ENCODE data around the gene ARMC12.

The ARMC12 gene

DNA sequence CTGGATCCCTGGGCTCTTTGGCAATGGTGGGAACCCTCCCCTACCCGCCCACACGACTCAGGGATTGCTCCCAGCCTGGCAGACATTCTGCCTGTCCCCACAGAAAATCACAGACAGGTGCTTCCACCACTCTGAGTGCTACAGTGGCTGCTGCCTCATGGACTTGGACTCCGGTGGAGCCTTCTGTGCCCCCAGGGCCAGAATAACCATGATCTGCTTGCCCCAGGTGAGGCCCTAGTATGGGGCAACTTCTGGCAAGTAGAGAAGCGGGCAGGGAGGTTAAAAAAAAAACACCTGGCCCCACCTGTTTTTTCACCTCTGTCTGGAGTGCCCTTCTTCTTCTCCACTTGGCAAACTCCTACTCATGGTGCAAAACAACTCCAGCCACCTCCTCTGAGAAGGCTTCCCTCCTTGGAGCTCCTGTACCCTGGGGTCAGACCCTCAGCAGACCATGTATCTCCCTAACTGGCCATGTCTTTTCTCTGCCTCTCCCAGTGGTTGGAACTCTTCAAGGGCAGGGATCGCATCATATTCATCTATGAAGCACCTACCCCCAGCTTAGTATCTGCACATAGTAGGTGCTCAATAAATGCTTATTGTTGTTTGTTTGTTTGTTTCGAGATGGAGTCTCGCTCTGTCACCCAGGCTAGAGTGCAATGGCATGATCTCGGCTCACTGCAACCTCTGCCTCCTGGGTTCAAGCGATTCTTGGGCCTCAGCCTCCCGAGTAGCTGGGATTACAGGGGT lies 40.7 kb downstream of the ARMC12 start:
- no peak for DNase-seq

DNA sequence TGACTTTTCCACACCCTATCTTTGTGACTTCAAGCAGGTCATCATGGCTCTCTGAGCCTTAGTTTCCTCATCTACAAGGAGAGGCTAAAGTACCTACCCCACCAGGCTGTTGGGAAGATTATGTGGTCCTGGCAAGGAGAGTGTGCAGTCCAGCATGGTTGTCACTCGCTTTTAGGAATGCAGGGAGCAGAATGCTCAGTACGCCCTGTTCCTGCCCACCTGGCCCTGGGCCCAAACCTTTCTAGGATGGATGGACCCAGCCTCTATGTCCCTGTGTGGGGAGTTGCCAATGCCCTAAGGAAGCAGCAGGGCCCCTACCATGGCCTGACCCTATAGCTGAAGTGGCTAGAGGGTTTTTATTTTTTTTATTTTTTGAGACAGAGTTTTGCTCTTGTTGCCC lies 41.6 kb downstream of the ARMC12 start:
- no peak for DNase-seq

DNA sequence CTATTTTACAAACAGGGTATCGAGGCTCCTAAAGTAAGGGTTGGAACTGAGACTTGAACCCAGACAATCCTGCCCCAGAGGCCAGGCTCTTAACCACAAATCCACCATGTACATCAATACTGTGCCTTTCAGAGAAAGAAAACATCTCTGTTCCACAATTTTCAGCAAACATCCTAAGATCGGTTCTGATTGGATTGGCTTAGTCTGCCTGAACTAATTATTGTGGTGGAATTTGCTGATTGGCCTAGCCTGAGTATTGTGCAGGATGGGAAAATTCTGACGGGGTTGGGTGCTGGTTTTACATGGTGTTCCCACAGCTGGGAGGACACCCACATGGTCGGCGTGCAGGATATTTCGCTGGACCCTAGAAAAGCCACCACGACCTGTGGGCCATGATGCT lies 43.9 kb downstream of the ARMC12 start, which contains the start of gene CLPSL1:
TSS of gene CLPSL1 (plus strand) at position 301 of the 400 bp plus-strand sequence. CDS start at position 393, 92 bp downstream.
- DNase-seq, result no peak

DNA sequence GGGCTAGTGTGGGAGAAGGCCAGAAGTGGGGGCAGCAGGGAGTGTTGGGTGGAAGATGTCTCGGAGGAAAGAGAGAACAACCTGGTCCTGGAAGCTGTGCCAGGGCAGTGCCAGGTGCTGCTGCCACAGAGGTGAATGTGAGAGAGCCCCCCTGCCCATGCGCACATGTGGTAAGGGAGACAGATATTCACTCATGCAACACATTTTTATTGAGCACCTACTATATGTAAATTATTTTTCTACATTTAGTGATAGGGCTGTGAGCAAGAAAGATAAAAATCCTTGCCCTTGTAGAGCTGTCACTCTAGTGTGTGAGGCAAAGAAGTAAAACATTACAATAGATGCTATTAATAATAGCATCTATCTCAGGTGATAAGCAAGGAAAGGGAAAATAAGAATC lies 44.5 kb downstream of the ARMC12 start:
- no peak for DNase-seq

DNA sequence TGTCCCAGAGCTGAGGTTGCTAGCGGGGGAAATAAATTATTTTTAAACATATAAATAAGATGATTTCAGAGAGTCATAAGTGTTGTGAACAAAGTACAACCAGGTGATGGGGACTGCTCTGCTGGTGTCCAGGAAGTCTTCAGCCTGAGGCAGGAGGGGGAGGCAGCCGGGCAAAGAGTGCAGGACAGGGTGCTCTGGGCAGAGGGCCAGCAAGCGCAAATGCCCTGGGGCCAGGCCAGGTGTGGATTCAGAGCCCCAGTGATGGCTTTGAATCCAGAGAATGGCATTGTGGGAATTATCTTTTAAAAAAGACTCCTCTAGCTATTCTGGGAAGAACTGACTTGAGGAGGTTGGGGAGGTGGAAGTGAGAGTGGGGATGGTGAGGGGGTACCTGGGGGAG lies 45.6 kb downstream of the ARMC12 start:
- DNase-seq, result no peak

DNA sequence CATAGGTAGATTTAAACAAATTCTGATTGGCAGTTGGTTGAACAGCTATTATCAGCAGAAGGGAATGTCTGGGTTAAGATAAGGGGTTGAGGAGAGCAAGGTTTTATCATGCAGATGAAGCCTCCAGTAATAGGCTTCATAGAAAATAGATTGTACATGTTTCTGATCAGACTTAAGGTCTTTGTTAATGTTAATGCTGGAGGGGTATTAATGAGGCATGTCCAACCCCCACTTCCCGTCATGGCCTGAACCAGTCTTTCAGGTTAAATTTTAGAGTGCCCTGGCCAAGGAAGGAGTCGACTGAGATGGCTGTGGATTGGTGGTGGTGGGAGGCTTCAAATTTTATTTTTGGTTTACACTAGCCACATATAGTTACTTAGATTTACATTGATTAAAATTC lies 47.4 kb downstream of the ARMC12 start:
- no peak for DNase-seq

DNA sequence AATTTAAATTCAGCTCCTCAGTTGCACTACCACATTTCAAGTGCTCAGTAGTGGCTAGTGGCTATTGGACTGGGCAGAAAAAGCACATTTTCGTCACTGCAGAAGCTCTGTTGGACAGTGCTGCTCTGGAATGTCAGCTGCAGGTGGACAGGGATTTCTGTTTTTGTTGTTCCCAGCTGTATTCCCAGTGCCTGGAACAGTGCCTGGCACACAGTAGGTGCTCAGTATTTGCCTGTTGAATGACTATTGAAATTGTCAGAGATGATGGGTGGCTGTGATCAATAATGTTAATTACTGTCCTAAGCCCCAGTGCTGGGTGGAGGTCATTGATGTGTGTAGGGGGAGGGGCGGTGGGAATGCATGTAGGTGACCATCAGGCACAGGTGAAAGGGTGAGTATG lies 49.4 kb downstream of the ARMC12 start:
- DNase-seq, result no peak

DNA sequence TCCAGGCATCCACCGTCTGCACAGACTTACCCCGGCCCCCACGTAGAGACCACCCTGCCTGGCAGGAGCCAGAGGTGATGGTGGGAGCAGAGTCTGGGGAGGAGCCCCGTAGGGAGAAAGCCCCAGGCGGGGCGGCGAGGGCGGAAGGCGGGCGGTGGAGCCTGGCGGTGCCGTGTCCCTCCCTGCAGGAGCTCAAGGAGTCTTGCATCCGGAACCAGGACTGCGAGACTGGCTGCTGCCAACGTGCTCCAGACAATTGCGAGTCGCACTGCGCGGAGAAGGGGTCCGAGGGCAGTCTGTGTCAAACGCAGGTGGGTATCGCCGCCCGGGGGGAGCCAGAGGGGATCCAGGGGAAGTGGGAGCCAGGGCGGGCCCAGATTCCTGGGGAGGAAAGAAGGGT lies 50.0 kb downstream of the ARMC12 start:
- no peak for DNase-seq

DNA sequence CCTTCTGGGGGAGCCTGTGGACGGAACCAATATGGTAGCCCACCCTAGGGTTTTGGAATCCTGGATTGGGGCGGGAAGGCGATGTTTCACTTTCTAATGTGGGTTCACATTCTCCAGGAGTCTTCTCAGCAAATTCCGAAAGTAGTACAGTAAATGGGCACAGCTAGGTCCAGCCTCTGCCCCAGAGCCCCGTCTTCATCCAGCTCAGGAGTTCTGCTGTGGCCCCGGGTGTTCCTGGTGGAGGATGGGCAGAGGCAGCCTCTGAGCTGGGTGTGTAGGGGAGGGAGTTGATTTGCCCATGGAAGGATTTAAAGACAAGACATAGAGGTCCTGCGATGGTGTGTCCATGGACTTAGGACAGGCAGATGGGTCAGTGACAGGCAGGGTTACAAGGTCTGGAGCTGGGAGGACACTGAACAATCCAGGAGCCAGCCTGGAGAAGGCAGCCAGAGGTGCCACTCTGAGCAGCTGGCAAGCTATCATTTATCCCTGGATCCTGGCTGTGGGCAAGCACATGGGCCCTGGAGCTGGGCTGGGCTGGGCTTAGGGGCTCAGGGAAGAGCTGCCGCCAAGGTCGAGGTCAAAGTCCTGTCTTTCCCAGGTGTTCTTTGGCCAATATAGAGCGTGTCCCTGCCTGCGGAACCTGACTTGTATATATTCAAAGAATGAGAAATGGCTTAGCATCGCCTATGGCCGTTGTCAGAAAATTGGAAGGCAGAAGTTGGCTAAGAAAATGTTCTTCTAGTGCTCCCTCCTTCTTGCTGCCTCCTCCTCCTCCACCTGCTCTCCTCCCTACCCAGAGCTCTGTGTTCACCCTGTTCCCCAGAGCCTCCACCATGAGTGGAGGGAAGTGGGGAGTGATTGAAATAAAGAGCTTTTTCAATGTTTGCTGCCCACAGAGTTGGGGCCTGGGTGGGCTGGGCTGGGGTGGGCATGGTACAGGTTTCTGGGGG lies 50.7 kb downstream of the ARMC12 start:
- DNase-seq, result no peak

DNA sequence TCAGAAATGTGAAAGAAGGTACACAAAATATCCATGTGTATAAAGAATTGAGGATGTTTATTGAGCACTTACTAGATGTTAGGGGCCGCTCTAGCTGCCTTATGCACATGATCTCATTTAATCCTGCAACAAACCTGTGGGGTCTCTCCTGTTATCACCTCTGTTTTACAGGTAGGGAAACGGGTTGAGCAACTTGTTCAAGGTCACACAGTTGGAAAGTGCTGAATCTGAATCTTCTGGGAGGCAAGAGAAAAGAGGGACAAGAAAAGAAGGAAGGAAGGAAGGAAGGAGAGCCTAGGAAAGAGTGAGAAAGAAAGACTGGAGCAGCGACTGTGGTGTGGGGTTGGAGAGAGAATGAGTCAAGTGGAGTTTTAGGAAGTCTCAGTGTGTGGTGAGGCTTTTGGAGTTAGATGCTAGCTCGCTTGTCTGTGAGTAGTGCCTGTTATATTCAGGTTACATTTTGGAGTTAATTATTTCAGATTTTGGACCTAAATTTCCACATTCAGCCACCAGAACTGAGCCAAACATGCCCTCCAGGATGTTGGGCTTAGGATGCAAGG lies 51.7 kb downstream of the ARMC12 start:
- no peak for DNase-seq

DNA sequence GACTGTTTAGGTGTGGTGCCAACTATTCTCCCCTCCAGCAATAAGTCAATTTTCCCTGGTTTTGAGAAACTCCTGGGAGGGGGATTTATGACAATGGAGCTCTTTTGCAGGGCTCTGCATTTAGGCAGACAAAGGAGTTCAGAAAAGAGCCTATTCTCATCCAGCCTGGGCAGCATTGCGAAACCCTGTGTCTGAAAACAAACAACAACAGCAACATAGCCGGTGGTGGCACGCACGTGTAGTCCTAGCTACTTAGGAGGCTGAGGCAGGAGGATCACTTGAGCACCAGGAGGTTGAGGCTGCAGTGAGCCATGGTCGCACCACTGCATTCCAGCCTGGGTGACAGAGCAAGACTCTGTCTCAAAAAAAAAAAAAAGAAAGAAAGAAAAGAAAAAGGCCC lies 53.9 kb downstream of the ARMC12 start:
- no peak for DNase-seq

DNA sequence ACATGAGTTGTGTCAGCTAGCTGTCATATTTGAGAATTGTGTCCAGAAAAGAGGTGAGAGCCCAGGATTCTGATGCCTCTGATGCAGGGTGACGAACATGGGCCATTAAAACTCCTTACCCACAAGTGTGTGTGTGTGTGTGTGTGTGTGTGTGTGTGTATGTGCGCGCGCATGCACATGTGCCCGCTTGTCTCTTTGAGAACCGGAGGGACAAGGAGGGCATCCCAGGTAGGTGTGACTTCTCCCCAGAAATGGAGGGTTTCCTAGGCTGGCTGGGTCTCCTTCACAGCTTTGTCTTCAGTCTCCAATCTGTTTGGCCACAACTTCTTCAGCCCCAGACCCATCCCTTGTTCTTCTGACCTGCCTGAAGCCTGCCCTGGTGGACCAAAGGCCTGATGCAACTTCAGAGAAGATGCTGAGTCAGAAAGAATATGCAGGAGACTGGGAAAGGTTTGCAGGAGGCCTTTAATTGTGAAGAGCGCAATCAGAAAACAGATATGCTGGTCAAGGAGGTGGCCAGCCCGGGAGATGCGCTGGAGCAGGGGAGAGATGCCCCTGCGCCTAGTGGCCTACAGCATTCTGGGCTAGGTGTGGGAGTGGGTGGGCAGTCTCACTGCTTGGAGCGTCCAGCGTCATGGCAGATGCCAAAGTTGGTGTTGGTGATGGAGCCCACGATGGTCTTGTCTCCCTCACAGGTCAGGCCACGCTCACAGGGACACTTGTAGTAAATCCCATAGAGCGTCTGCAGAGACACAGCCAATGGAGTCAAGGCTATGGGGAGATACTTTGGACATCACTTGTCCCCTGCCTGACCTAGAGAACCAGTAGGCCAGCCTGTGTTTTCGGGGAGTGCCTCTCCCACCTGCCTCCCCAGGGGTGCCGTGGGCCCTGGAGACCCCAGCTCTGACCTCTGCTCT lies 58.0 kb downstream of the ARMC12 start:
- no peak for DNase-seq

DNA sequence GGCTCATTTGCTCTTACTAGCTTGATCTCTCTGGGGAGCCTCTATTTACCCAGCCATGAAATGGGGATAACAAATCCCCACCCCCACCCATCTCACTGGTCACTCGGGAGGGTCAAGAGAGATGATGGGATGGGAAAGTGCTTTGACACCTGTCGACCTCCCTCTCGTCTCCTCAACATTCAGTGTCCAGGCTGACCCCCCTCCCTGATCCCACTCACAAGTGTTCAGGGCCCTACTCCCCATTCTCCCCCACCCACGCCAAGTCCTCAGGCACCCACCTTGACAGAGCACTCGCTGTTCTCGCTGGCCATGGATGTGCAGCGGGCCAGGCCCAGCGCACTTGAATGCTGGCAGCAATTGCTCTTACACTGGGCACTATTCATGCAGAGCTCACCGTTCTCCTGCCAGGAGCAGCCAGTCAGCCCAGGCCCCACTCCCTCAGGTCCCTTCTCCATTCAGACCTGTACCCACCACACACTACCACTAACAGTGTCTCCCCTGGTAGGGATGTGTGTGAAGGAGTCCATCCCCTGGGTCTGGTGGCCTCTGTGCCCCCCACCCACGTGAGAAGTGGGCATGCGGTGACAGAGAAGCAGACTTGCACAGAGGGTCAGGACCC lies 58.7 kb downstream of the ARMC12 start:
- DNase-seq, result no peak

DNA sequence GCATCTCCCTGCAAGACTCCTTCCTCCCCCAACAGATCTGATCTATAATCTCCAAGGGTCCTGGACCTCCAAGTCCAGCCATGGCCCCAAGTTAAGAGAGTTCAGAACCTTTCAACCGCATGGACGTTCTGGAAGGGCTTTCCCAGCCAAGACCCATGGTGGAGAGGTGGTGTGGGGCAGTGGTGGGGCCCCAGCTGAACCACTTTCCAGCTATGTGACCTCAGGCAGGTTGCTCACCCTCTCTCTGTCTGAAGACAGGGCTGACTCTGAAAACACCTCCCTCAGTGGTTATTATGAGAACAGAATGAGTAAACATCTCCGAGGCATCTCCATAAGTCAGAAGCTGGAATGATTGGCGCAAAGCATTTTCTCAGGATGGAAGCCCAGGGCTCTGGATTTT lies 59.4 kb downstream of the ARMC12 start:
- no peak for DNase-seq

DNA sequence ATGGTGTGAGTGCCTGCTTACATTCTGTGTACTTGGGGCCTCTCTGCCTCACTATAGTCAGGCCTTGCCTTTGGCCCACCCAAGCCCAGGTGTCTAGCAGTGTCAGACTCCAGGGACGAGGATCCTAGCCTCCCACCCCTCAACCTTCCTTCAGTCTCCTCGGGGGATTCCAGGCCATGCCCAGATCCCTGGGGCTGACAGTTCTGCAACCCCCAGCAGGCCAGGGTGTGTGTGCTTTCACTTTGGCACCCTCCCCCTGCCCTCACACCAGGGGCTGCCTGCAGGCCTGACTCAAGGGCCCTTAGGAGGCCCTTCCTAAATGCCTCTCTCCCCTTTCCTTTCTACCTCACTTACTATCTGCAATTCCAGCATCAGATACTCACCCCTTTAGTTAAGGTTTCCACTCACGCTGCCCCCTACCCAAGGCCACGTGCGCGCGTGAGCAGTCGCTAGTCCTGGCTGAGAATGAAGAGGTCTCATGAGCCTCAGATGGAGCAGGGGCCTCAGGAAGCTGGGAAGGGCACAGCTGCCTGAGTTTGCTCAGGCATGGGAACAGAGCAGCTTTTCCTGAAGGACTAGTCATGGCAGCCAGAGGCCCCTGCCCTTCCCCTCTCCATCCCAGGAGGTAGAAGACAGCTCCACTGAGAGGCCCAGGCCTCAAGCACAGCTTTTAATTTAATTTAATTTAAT lies 61.1 kb downstream of the ARMC12 start:
- no peak for DNase-seq
